Effector CD8-positive, alpha-beta T cell (primary cell): Measurements from ENCODE around the gene WDR93.

Experiments used
- DNase-seq: peaks from one replicate; lab custom pipeline; 2025; lab: John Stamatoyannopoulos, UW

WDR93 gene

DNA sequence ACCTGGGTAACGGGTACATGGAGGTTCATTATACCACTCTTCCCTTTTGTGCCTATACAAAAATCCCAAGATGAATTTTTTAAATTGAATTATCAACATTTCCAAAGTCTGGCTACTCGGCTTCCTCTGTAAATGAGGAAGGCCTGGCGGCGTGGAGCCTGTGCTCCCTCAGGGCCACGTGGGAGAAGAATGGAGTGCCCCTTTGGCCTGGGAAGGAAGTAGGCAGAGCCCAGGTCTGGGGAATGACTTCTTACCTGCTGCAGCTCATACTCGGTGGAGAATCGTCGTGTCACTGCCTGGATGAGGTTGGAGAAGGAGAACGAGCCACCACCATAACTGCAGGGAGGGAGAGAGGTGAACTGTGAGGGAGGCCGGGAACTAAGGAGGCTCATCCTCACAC, 99.6 kb downstream of the WDR93 start:
- DNase-seq = no peak

DNA sequence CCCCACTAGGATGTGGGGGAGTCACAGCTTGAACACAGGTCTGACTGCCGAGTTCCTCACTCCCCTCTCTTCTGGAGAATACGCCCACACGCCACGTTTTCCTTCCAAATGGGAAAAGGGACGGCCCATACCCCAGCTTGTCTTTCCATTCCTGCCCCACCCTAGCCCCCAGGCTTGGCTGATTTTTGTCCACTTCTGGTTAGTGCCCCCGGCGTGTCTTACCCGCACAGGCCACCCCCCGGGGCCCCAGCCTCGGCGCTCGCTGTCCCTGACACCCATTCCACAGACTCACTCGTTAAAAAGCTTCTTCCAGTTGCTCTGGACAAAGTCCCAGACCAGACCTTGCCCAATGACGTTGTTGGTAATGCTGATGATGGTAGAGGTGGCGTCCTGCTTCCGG, 100.0 kb downstream of the WDR93 start:
- no peak for DNase-seq

DNA sequence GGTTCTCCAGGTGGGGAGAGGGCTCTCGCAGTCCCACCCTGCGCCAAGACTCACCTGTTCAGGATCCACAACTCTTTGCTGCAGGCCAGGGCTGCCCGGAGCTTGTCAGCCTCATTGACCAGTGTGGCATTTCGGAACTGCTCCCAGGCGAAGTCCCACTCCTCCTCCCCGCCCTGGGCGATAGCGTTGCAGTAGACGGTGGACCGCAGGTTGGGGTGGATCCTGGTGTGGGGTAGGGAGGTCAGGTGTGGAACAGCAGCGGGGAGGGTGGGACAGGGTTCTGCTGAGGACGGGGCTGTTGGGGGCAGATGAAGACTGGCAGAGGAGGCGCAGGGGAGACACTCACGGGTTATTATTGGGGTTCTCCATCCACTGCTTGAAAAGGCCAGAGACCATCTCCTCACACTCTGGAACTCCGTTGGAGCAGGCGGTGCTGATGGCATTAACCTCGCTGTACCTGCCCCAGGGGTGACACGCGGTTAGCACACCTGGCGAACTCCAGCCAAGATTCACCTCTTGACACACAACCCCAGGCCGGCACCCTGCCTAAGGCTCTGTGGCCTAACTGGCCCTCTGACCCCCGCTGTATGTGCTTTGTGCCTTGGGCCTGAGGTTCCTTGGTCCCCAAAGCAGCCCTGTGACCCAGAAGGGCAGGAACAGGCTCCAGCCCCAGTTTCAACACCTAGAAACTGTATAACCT, 101.6 kb downstream of the WDR93 start:
- no peak for DNase-seq
